Measurements from ENCODE around the gene TBC1D22A. TPM values are rescaled to one million over a fixed set of nuclear protein-coding genes. Genes with fewer than 3 reads are reported as not detected.

Gene TBC1D22A
- total and polyA plus RNA-seq, 9 donors, result 12.5 to 25.6 (median 18.5) TPM

GRCh38 chr22:46905415-46905814 is 143.0 kb downstream of the TBC1D22A start:
- Histone ChIP-seq H3K36me3 (no peaks in the 10 kb centered on the region), H3K4me3 (no peak overlapping the region), H3K4me1 (ENCODE audit: insufficient read depth) (no peaks in the 10 kb centered on the region), H3K9me3 (no peaks in the 10 kb centered on the region), H3K27me3 (no peaks in the 10 kb centered on the region), H3K27ac (no peak overlapping the region)
- intact Hi-C loops (cut with DNase I), result no loop called here
- WGBS, 3 donors, result 91 to 94% (median 91%) methylated on average over 15 of the region's 15 CpGs
- TF ChIP-seq POLR2A (IDR thresholded peaks at IDR 0.05) (no peak), EP300 (IDR thresholded peaks at IDR 0.05) (no peak), CTCF (IDR thresholded peaks at IDR 0.05) (no peak)
- DNase-seq, result no peak

DNA sequence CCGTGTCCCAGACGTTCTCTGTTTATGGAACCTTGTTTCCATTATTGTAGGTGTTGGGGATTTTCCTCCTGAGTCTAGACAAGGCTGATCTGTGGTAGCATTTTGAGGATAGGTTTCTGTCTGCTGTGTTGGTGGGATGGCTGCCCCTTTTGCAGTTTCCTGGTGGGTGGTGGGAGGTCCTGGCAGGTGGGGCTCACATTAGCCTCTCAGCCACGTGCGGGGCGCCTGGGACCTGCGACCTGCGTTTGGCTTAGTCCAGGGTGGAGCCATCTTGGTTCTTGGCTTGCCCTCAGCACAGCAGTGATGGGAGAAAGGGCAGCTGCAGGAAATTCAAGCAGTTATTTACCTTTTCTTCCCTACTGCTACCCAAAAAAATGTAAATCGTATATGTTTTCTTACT is 143.4 kb downstream of the TBC1D22A start:
- Histone ChIP-seq H3K27ac (no peak overlapping the region), H3K4me1 (ENCODE audit: insufficient read depth) (no peaks in the 10 kb centered on the region), H3K27me3 (no peaks in the 10 kb centered on the region), H3K9me3 (no peaks in the 10 kb centered on the region), H3K4me3 (no peak overlapping the region), H3K36me3 (no peaks in the 10 kb centered on the region)
- TF ChIP-seq POLR2A (IDR thresholded peaks at IDR 0.05), result no peak
- no peak for TF ChIP-seq CTCF (IDR thresholded peaks at IDR 0.05)
- no peak for TF ChIP-seq EP300 (IDR thresholded peaks at IDR 0.05)
- DNase-seq, result no peak
- intact Hi-C loops (cut with DNase I), result no loop called here
- WGBS, 3 donors, result 69 to 72% (median 70%) methylated on average over 8 of the region's 8 CpGs

DNA sequence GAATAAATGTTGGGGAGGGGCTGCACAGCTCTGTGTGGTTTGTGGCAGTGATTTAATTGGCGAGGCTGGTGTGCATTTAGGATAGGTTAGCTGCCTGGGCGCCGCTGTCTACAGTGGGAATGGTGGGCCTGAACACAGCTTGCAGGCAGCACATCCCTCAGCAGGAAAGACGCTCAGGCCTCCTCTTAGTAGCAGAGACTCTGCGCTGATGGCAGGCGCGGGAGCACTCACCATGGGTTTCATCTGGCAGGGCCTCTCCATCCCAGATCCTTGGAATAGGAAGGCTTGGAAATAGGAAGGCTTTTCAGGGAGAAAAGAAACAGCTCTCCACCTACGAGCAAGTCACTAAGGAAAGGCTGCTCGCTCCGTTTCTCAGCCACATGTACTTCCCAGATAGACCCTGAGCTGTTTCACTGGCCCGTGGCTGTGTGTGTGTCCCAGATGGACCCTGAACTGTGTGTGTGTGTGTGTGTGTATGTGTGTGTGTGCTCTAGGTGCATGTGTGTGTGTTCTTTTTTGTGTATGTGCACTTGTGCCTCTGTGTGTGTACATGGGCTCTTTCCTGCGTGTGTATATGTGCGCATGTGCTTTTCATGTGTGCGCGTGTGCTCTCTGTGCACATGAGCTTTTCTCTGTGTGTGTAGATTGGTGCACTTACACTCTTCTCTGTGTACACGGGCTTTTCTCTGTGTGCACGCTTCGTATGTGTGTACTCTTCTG is 144.0 kb downstream of the TBC1D22A start:
- H3K36me3 ChIP-seq, result no peaks in the 10 kb centered on the region
- H3K4me3 ChIP-seq, result no peak overlapping the region
- H3K4me1 ChIP-seq (ENCODE audit: insufficient read depth), result no peaks in the 10 kb centered on the region
- no peaks in the 10 kb centered on the region for H3K27me3 ChIP-seq
- no peak overlapping the region for H3K27ac ChIP-seq
- intact Hi-C loops (cut with DNase I), result no loop called here
- TF ChIP-seq EP300 (IDR thresholded peaks at IDR 0.05), result no peak
- no peak for TF ChIP-seq CTCF (IDR thresholded peaks at IDR 0.05)
- TF ChIP-seq POLR2A (IDR thresholded peaks at IDR 0.05), result no peak
- no peaks in the 10 kb centered on the region for H3K9me3 ChIP-seq
- 93 to 94% (median 94%) methylated on average over 18 of the region's 18 CpGs for WGBS, 3 donors
- DNase-seq, result no peak

GRCh38 chr22:46907241-46908215 is 145.1 kb downstream of the TBC1D22A start:
- no peak overlapping the region for H3K27ac ChIP-seq
- H3K4me1 ChIP-seq (ENCODE audit: insufficient read depth), result no peaks in the 10 kb centered on the region
- no peak for TF ChIP-seq EP300 (IDR thresholded peaks at IDR 0.05)
- no peak overlapping the region for H3K4me3 ChIP-seq
- DNase-seq, result no peak
- 92 to 94% (median 93%) methylated on average over 22 to 24 of the region's 24 CpGs for WGBS, 3 donors
- no peaks in the 10 kb centered on the region for H3K27me3 ChIP-seq
- no peaks in the 10 kb centered on the region for H3K9me3 ChIP-seq
- intact Hi-C loops (cut with DNase I), result no loop called here
- no peaks in the 10 kb centered on the region for H3K36me3 ChIP-seq

All from ovary (tissue), 9 donors.